Measurements from ENCODE around the gene TESK1.
"Not testable (repeated sequence)": the region's sequence is repeated elsewhere in the genome, so short reads cannot be mapped to it uniquely, and the experiment has no call there.

The TESK1 gene

DNA sequence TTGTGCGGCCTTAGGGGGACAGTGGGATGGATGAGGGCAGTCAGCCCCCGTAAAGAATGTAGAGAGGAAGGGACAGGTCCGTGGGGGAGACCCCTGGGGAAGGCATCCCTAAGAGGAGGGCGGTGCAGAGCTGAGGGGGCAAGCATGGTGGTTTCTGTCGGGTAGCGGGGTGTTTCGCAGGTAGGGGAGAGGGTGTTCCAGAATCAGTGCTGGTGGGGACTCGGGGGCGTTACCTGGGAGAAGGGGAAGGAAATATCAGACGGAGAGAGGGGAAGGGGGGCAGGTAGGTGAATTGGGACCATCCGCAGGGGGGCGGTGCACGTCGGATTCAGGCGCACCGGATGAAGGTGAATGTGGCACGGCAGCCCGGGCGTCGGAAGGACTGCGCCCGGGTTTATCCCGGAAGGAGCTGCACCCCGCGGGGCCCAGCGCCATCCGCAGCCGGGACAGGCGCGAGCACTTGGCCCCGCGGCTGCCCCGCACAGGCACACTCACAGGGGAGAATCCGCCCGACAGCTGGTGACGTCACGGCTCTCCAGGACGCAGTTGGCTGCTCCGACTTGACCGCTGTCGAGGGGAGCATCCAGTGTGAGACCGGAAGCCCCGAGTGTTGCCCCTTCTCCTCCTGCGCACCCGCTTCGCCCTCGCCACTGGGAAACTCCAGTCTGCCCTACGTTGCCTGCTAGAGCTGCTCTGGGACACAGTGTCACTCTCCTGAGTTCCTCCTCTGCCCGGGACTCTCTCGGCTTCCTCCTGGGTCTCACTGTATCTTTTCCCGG, 11.8 kb downstream of the TESK1 start:
- DNase-seq: peak; percentile 31 to 41

GRCh38 chr9:35617548-35617947, 12.5 kb downstream of the TESK1 start:
- DNase-seq: no peak

GRCh38 chr9:35618325-35618727, 13.3 kb downstream of the TESK1 start, which contains the start of gene CD72:
TSS of gene CD72 (minus strand) at chr9:35618413. CDS start at chr9:35618303, 110 bp downstream.
- peak; percentile 44 to 46 for DNase-seq

DNA sequence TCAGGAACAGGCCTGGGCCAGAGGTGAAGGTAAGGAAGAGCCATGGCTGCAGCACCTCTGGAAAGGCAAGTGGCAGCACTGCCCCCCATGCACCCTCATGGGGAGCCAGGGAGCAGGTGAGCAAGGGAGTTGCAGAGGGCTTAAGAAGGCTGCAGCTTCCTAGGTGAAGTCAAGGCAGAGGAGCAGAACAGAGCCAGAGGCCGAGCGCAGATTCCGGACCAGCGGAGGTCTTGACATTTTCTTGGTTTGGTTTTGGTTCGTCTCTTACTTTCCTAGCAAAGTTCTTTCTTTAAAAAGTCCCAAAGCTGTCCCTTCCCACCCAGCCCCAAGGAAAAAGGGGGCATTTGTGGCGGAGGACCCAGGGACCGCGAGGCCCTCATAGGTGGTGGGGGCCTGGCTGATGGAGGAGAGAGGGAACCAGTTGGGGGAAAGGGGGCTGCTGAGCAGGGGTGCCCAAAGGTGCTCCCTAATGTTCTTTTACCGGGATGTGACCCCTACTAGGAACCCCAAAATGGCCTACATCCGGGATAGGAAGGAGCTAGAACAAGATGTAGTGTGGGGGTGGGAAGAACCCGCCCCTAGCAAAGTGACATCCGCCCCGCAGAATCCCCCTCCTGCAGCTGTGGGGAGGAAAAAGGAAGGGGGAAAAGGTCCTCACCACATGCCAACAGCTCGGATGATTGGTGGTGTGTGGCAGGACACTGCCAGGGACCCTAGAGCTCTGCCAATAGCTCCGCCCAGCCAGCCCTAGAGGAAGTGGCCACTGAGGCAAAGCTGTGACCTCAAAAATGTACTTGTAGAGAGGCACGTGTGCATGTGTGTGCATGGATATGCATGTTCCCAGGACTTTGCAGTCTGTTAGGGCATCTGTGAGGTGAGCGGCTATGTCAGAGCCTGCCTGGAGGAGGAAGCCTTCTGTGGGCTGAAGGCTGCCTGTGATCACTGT, 14.1 kb downstream of the TESK1 start:
- DNase-seq: peak; percentile 39 to 45

DNA sequence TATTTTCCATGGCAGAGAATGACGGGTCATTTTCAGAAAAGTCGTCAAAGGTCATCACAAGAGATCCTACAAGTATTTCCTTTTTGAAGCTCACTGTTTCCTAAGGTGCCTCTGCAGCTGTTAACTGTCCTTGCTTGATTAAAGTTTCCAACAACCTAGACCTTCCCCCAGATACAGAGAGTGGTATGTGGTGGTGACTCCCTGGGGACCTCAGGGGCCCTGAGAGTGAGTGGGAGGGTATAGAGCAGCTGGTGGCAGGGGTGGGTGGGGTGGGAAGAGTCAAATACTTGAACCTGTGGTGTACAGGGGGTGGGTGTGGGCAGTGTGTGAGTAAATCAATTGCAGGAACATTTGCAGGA, 14.7 kb downstream of the TESK1 start:
- DNase-seq: no peak

GRCh38 chr9:35627575-35627974, 22.5 kb downstream of the TESK1 start:
- no peak for DNase-seq

DNA sequence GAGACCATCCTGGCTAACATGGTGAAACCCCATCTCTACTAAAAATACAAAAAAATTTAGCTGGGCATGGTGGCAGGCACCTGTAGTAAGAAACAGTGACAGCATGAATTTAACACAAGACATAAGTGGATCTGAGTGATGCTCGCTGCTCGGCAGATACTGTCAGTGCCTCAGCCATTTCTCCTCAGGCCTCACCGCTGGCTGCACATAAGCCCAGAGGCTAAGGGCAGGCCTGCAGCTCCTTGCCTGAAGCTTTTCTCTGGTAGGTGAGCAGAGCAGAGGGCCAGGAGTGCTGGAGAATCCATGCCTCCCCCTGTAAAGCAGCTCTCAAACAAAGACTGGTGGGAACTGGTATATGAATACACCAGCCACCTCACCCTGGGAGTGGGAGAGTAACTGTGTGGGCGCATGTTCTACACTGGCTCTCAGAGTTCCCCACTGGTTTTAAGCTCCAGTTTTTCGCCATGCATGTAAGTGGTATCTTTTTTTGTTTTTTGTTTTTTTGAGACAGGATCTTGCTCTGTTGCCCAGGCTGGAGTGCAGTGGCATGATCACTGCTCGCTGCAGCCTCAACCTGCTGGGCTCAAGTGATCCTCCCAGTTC, 23.4 kb downstream of the TESK1 start:
- DNase-seq: no peak

GRCh38 chr9:35629597-35629996, 24.5 kb downstream of the TESK1 start:
- DNase-seq: no peak

DNA sequence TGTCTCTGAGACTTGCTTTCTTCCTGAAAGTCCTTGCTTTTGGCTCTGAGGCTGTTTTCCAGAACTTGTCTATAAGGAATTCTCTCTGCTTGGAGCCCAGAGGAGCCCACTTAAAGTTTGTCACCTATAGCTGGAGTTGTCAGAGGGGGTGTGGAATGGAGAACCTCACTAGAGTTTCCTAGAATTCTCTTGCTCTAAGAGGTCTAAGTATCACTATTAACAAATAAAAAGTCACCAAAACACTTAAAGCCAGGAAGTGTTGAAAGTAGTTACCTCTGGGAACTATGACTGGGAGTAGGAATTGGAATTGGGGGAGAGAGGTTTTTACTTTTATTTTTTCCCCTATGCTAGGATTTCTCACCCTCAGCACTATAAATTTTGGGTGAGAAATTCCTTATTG, 30.7 kb downstream of the TESK1 start:
- DNase-seq: no peak

- DNase-seq: peak in 1 of 2 experiments; percentile 15
Measured at GRCh38 chr9:35636135-35636876, 31.2 kb downstream of the TESK1 start.

DNA sequence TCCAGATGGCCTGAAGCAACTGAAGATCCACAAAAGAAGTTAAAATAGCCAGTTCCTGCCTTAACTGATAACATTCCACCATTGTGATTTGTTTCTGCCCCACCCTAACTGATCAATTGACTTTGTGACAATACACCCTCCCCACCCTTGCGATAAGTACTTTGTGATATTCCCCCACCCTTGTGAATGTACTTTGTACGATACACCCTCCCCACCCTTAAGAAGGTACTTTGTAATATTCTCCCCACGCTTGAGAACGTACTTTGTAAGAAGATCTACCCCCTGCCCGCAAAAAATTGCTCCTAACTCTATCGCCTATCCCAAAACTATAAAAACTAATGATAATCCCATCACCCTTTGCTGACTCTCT, 31.8 kb downstream of the TESK1 start:
- not testable (repeated sequence) for DNase-seq

- DNase-seq: not testable (repeated sequence)
Measured at GRCh38 chr9:35637427-35637955, 32.4 kb downstream of the TESK1 start.

- DNase-seq: not testable (repeated sequence)
Measured at GRCh38 chr9:35638751-35639150, 33.7 kb downstream of the TESK1 start.

DNA sequence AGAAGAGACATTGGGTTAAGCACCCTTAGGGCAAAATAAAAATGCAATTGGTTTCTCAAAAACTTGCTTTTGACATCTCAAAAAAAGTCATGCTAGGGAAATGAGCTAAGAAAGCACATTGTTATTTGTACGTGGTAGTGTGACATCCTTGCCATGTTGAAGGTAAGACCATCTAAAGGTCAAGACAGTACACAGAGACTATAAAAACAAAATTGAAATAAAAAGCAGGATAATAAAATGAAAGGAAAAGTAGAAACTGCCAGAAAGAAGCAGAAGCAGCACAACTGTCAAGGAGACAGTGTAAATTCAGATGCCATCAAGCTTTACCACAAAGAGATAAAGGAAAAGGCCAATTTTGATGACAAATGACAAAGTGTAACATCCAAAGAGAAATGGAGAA, 34.2 kb downstream of the TESK1 start:
- not testable (repeated sequence) for DNase-seq

DNA sequence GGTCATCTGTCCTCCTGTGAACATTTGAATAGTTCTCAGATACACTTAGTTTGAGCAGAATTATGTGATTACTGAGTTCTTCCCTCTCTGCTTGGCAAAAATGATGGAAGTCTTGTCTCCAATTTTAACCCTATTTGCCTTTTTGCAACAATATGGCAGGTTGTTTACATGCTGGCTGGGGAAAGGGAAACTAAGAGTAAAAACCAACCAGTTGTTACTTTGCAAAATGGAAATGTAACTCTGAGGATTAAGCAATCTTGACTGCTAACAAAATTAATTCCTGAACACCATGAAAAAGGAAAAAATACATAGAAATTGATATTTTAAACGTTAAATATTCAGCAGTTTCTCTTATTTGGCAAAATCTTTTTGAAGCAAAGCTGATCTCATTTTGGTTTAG, 34.6 kb downstream of the TESK1 start:
- no peak for DNase-seq

DNA sequence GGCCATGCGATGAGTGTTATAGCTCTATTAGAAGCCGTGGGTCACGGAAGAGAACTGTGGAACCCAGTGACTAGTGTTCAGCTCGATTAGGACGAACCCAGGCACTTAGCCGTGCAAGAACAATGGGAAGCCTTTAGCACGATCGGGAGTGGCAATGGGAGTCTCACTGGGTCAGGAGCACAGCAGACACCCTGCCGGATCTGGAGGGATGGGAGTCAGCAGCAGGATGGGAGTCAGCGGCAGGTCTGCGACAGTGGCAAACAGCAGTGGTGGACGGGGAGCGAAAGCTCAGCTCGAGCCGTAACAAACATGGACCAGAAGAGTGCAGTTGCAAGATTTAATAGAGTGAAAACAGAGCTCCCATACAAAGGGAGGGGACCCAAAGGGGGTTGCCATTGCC, 35.4 kb downstream of the TESK1 start:
- DNase-seq: not testable (repeated sequence)

DNA sequence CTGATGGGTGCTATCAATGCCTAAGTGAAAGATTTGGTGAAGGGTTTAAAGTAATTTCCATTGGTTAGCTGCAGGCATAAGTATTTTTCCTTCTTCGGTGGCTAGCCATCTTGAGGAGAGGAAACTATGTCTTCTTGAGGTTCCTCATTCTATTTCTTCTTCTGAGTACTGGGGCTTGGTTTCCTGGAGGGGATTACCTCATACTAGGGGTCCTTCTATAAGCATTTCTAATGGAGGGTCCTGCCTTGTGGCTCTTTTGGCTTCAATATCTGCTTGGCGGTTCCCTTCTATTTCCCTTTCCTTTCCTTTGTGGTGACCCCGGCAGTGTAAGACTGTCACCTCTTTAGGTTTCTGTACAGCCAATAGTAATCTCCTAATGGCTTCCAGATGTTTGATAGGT, 36.4 kb downstream of the TESK1 start:
- DNase-seq: not testable (repeated sequence)

GRCh38 chr9:35643046-35643445, 38.0 kb downstream of the TESK1 start:
- no peak for DNase-seq

DNA sequence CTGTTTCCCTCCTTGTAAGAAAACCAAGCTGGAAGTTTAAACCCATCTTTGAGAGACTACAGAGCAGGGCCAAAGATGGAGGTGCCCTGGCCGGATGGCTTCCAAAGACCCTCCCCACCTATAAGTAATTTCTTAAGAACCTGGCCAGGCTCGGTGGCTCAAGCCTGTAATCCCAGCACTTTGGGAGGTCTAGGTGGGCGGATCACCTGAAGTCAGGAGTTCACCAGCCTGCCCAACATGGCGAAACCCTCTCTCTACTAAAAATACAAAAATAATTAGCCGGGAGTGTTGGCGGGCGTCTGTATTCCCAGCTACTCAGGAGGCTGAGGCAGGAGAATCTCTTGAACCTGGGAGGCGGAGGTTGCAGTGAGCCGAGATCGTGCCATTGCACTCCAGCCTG, 40.7 kb downstream of the TESK1 start:
- DNase-seq: not testable (repeated sequence)

DNA sequence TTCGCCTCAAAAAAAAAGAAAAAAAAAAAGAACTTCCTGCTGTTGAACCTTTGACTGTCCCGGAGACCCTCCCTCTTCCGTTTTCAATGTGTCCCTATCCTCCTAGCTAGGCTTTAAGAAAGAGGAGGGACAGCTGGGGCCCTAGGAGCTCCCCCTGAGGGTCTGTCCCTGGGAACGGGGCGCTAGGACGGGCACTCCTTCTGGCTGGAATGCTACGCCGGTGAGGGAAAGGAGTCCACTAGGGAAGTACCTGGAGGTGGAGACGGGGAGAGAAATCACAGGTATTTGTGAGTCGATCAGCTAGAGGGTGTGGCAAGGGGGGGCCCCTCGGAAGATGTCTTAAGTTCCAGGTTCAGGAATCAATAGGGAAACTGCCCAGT, 41.1 kb downstream of the TESK1 start:
- peak; percentile 44 to 51 for DNase-seq

- DNase-seq: peak; percentile 81
Measured at GRCh38 chr9:35646533-35647265, 41.6 kb downstream of the TESK1 start.
